GM21528 (cell line): ENCODE measurements around the gene TOM1L2.

Source experiments
- ATAC-seq: cut with Tn5 transposase; IDR thresholded peaks from one replicate; pipeline ENCODE4 v1.9.1; 2021; ENCODE audit warnings: mild to moderate bottlenecking, moderate library complexity; ENCODE audit not compliant: unreplicated experiment, low FRiP score

Gene TOM1L2

DNA sequence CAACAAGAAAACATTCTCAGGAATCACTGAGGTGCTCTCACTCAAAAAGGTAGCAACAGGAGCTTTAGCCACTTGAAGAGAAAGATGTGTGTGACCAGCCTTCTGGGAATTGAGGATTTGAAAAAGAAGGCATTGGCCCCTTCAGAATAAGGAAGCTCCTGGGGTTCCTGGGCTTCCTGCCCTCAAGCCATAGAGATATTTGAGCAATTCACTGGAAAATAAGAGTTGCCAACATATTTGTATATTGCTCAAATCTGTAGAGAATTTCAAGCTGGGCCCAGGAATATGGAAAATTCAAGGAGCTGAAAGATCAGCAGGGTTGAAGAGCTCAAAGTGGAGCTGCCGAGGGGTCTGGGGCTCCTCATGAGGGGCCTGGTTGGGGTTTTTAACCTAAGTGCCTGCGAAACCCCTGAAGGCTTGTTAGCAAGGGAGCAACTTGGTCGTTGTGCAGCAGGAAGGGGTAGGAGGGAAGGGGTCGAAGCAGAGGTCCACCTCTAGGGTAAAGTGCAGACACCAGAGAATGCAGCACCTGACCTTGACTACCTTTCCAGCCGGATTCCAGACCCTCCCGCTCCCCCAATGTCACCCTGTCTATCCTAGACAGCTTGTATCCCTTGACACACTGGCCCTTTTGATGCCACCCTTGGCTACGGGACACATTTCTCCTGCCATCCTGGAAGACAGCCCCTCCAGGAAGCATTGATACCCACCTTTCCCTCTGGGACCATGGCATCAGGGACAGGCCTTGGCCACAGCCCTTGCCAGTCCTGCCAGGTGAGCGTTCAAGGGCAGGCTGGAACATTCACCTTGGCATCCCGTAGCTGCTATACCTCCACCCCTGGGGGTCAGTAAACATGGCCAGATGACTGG, 67.8 kb downstream of the TOM1L2 start:
- ATAC-seq = no peak

- ATAC-seq = no peak
Measured at GRCh38 chr17:17902877-17903276, 69.3 kb downstream of the TOM1L2 start.

- no peak for ATAC-seq
Measured at GRCh38 chr17:17902376-17902775, 69.8 kb downstream of the TOM1L2 start.

- ATAC-seq = no peak
Measured at GRCh38 chr17:17900615-17901520, 71.3 kb downstream of the TOM1L2 start.

DNA sequence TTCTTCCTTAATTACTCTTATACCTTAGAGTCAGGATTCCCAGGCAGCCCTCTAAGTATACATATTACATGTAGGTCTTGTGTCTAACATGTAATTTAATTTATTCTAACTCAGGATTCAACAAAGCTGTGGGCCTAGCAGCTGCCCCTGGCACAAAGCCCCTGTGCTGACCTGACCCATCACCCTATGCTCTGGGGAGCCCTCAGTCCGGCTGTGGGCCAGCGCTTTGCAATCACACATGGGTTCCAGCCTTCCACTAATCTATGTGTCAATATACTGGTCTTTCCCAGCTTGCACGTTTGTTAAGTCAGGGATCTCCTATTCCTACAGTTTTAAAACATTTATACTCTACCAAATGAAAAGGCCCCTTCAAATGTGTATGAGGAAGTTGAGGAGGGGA, 72.7 kb downstream of the TOM1L2 start:
- no peak for ATAC-seq

DNA sequence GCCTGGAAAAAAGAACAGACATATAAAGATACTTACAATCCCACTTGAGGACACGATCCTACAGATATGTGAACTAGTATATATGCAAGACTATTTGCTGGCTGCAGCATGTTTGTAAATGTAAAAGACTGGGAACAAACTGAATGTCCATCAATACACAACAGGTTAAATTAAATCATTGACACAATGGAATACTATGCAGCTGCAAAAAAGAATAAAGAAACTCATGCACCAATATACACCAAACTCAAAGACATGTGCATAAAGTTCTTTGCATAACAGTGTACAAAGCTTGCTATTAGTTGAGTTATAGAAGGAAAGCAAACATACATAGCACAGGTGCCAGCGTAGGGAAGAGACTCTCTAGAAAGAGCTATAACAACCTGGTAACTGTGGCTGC, 73.5 kb downstream of the TOM1L2 start:
- ATAC-seq = no peak

DNA sequence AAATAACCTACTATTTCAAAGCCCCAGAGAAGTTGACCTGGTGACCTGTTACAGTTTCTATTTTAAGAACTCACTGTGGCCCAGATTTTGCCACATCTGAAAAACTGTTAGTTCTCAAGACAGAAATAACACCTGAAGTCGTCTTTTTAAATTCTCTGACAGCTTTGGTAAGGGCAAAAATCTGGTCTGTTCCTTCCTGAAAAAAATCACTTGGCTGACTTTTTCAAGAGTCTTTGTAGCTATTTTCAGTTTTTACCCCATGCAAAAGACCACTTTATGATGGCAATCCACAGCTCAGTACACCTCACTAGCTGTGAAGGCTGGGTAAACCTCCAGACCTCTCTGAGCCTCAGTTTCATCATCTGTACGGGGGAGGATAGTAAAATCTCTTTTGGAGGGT, 74.8 kb downstream of the TOM1L2 start:
- no peak for ATAC-seq

GRCh38 chr17:17896746-17897145, 75.5 kb downstream of the TOM1L2 start:
- ATAC-seq = no peak

GRCh38 chr17:17893801-17894644, 78.2 kb downstream of the TOM1L2 start:
- no peak for ATAC-seq

DNA sequence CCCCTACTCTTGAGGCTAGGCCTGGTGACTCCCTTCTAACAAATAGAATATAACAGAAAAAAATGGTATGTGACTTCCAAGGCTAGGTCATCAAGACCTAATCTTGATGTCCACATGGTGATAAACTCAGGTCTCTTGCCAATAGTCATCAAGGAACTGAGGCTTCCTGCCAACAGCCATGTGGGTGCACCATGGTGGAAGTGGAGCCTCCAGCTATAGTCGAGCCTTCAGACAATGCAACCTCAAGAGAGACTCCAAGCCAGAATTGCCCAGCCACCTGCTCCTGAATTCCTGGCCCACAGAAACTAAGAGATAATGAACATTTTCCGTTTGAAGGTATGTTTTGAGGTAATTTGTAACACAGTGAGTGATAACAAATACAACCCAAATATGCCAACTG, 79.5 kb downstream of the TOM1L2 start:
- ATAC-seq = no peak

GRCh38 chr17:17892009-17892408, 80.2 kb downstream of the TOM1L2 start:
- no peak for ATAC-seq

DNA sequence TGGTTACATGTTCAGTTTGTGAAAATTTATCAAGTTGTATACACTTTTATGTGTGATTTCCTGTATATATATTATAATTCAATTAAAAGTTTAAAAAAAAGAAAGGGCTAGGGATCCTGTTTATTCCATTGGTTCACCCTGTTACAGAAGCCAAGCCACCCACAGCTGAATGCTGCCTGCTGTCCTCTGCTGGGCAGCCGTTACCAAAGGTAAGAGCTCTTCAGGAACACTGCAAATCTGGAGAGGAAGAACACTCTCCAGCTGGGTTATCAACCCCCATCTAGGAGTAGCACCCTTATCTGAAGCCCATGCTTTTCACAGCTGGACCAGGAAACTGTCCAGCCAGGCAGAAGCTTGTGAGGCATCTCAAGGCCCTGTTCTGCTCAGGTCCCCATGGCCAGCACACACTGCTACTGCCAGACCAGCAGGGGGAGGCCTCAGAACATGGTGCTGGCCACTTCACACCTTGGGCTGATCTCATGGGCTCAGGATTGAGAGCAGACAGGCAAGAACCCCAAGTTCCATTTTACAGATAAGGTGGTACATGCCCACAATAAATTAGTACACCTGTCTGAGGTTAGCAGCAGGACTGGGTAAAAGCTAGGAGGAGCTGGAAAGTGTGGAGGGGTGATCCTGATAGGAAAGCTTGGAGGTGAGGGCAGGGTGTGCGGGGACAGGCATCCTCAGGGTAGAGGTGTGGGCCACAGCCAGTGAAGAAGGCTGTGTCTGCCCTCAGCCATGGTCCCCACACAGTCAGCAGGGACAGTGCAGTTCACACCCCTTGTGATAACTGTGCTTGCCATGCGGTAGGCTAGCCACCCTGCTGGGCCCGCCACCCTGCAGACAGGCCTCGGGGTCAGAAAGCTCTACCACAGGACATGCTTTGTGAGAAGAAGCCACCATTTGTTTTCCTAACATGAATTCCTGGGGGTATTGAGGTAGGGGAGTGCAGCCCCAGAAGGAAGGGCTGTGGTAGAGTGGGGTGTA, 81.1 kb downstream of the TOM1L2 start:
- no peak for ATAC-seq

- ATAC-seq = no peak
Measured at GRCh38 chr17:17889922-17890321, 82.3 kb downstream of the TOM1L2 start.

- ATAC-seq = no peak
Measured at GRCh38 chr17:17888821-17889220, 83.4 kb downstream of the TOM1L2 start.

GRCh38 chr17:17888371-17888770, 83.8 kb downstream of the TOM1L2 start:
- no peak for ATAC-seq

DNA sequence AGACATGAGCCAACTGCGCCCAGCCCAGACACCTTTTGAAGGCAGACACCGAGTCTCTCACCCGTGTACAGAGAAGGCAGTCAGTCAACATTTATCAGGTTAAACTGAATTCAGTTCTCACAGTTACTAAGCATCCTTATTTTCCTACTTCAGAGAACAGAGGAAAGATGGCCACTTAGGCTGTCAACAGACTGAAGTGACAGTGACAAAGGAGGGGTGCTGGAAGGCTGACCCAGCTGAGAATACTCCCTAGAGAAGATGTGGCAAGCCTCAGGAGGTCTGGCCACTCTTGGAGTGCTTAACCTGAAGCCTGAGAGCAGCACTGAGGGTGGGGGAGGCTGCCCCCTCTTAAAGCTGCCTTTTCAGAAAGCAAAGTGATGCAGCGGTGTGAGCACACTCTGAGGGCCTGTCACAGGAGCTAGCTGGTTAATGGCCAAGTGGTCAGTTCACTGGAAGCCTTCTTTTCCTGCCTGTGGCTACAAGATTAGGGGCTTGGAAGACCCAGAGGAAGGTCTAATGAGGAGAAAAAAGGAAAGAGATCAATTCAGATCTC, 84.4 kb downstream of the TOM1L2 start:
- ATAC-seq = no peak

DNA sequence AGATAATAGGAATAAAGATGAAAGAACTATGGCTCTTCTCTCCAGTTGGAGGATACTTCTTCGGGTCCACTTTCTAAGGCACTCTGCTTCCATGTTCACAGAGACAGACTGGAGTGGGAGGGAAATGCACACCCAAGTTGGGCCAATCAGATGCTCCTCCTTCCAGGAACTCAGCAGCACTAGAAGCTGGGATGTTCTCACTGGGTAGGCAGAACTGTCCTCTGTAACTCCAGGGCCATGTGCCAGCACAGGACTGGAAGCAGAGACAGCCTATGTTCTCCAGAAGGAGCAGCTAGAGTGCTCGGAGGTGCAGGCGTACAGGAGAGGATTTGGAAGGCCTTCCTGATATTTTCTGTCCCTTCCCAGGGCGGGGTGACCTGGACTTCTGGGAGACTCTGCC, 85.5 kb downstream of the TOM1L2 start:
- ATAC-seq = no peak

DNA sequence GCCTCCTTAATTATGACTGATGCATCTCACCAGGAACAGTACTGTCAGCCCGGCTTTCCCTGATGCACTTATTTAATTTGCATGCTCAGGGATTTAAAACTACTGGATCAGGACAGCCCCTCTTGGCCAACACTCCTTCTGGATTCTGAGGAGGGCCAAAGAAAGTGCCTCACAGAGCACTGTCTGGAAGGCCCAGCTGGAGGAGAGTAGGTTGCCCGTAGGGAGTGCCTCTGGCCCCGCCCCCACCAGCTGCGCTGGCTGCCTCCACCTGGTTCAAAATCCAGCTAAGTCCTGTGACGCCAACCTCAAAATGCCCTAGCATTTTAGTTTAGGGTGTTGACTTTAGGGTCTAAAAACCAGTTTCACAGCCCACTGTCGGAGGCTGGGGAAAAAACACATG, 86.0 kb downstream of the TOM1L2 start:
- no peak for ATAC-seq
